Panc1 (cell line): ENCODE results near the gene GOLGA6L10. TPM values are rescaled to one million over a fixed set of nuclear protein-coding genes. Genes with fewer than 3 reads are reported as not detected.
"Not testable (repeated sequence)": the region's sequence is repeated elsewhere in the genome, so short reads cannot be mapped to it uniquely, and the experiment has no call there.

Source experiments
- ATAC-seq: fragments of 200-7000 bp; cut with Tn5 transposase; 2 replicates; pipeline ENCODE4 v1.9.1; 2020; ENCODE audit warnings: mild to moderate bottlenecking, moderate library complexity
- BruUV-seq: library from RNA; stranded (reverse); fragments of 400-500 nt; replicated peaks from 2 replicates; lab custom pipeline; 2021; lab: Mats Ljungman, UMichigan
- CTCF ChIA-PET: fragments of 300-600 bp; sonication (Branson Sonifier 250); formaldehyde crosslinking; loops from one replicate; lab custom pipeline; 2022; ENCODE audit warnings: antibody characterized with exemption; lab: Charles Lee
- POLR2A ChIA-PET: fragments of 300-600 bp; sonication (Branson Sonifier 250); formaldehyde crosslinking; loops from one replicate; lab custom pipeline; 2022; ENCODE audit warnings: antibody characterized with exemption; lab: Charles Lee
- DNase-seq: peaks from one replicate; pipeline ENCODE4 v3.0.0-alpha.2; 2010; ENCODE audit warnings: low read depth, low spot score
- H3K27ac ChIP-seq: 2 replicates; pipeline ENCODE4 v1.5.1; 2011; ENCODE audit warnings: mild to moderate bottlenecking, low read length, inconsistent platforms
- H3K27me3 ChIP-seq: fragments of 200-500 bp; sonication (Bioruptor generic); 2 replicates; pipeline ENCODE4 v1.6.0; 2014; ENCODE audit warnings: low read length, inconsistent platforms; ENCODE audit not compliant: control insufficient read depth, insufficient read depth
- H3K36me3 ChIP-seq: fragments of 200-500 bp; sonication (Bioruptor generic); 2 replicates; pipeline ENCODE4 v1.5.1; 2014; ENCODE audit warnings: inconsistent platforms, mild to moderate bottlenecking, low read length, moderate library complexity; ENCODE audit not compliant: control insufficient read depth, insufficient read depth
- H3K4me1 ChIP-seq: 2 replicates; pipeline ENCODE4 v1.5.1; 2011; ENCODE audit warnings: inconsistent platforms, mild to moderate bottlenecking, low read length, moderate library complexity; ENCODE audit not compliant: control insufficient read depth, insufficient read depth
- H3K4me3 ChIP-seq, 2 experiments: 2 replicates each; pipeline ENCODE4 v1.5.1; 2011 to 2012; ENCODE audit warnings: low read depth in 2 of 2, low read length in 2 of 2, mild to moderate bottlenecking in 2 of 2, inconsistent platforms in 1 of 2, moderate library complexity in 1 of 2
- H3K9me3 ChIP-seq: fragments of 200-500 bp; sonication (Bioruptor generic); 2 replicates; pipeline ENCODE4 v1.5.1; 2014; ENCODE audit warnings: low read depth, mild to moderate bottlenecking, inconsistent platforms, low read length, moderate library complexity; ENCODE audit not compliant: control insufficient read depth, insufficient read depth
- CTCF ChIP-seq: fragments of 450-650 bp; IDR thresholded peaks from 2 replicates; pipeline ENCODE4 v1.5.1; 2017; ENCODE audit warnings: mild to moderate bottlenecking
- in situ Hi-C: cut with HindIII; loops from 2 replicates; pipeline ENCODE4 v1.10.0; 2016; ENCODE audit warnings: low sequenced_read_pairs, low pct_unique_long_range_greater_than_20kb
- intact Hi-C: fragments of 100-400 bp; cut with micrococcal nuclease; formaldehyde crosslinking; loops from one replicate; pipeline ENCODE4 v1.10.0; 2022; ENCODE audit not compliant: unreplicated experiment
- total RNA-seq: library from RNA; stranded (reverse); gene quantifications from one replicate; pipeline ENCODE4 v1.2.1, GENCODE V29; 2021; ENCODE audit not compliant: unreplicated experiment

GOLGA6L10 gene
- total RNA-seq, 1 experiment from 2014 or later = 3.5 TPM

- H3K27me3 ChIP-seq, CTCF ChIA-PET, H3K4me1 ChIP-seq, H3K9me3 ChIP-seq, ATAC-seq, intact Hi-C loops, in situ Hi-C loops, H3K4me3 ChIP-seq, H3K36me3 ChIP-seq, DNase-seq, BruUV-seq, H3K27ac ChIP-seq, POLR2A ChIA-PET: not testable (repeated sequence)
Observed at GRCh38 chr15:82345176-82345575, 4.1 kb downstream of the GOLGA6L10 start.

DNA sequence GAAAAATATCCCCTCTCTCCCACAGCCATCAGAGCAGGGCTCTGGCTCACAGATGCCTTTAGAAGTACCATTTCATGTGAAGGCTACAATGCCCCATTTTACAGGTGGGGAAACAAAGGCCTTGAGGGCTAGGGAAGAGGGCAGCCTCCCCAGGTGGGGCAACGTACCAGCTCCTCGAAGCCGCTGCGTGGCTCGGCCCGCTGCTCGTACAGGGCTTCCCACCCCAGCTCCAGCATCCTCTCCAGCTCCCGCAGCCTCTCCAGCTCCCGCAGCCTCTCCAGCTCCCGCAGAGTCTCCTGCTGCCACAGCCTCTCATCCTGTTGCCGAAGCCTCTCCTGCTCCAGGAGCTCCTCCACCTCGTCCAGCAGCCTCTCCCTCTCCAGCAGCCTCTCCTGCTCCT lies 4.9 kb downstream of the GOLGA6L10 start:
- BruUV-seq, CTCF ChIA-PET, ATAC-seq: not testable (repeated sequence)

GRCh38 chr15:82343851-82344250 lies 5.4 kb downstream of the GOLGA6L10 start:
- ATAC-seq, DNase-seq, H3K27me3 ChIP-seq, H3K4me3 ChIP-seq, H3K36me3 ChIP-seq, intact Hi-C loops, BruUV-seq, in situ Hi-C loops, H3K4me1 ChIP-seq, CTCF ChIA-PET, H3K27ac ChIP-seq, POLR2A ChIA-PET, H3K9me3 ChIP-seq: not testable (repeated sequence)

More for the DNA sequence above, 4.9 kb downstream of the GOLGA6L10 start:
- H3K36me3 ChIP-seq, H3K27me3 ChIP-seq, H3K4me3 ChIP-seq, intact Hi-C loops, H3K4me1 ChIP-seq, H3K9me3 ChIP-seq, H3K27ac ChIP-seq, POLR2A ChIA-PET, DNase-seq, in situ Hi-C loops: not testable (repeated sequence)

DNA sequence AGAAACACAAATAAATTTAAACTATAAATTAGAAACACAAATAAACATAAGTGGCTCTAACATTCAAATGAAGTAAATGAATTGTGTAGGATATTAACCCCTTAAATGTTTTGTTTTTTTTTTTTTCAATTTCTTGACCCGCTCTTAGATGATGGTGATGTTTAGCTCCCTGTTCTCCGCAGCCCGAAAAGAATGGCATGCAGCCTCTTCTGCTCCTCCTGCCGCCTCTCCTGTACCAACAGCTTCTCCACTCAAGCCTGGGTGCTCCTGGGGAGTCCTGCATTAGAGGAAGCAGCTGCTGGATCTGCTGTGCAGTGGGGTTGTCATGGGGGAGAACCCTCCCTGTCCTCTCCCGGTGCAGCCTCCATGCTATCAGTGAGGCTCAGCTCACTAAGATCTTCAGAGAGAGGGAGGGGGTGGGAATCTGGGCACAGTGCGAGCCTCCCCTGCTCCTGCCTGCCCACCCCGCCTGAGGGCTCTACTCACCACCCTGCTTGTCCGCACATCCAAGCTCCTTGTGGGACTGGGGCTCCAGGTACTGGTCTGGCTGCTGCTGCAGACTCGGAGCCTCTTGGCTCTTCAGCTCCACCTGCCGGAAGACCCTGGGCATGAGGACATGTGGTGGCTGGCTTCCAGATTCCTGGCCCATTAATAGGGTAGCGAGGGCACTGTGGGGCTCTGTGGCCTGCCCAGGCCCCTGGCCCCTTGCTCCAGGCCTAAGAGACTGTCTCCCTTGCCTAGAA lies 6.5 kb downstream of the GOLGA6L10 start:
- DNase-seq, H3K4me1 ChIP-seq, H3K27ac ChIP-seq, H3K27me3 ChIP-seq, CTCF ChIA-PET, ATAC-seq, H3K36me3 ChIP-seq, BruUV-seq, H3K4me3 ChIP-seq, POLR2A ChIA-PET, in situ Hi-C loops, H3K9me3 ChIP-seq, intact Hi-C loops: not testable (repeated sequence)
- TF ChIP-seq CTCF = peak; percentile 13; the same call in 1 of the 2 replicates

GRCh38 chr15:82338573-82338972 lies 10.7 kb downstream of the GOLGA6L10 start:
- not testable (repeated sequence) for H3K27ac ChIP-seq

DNA sequence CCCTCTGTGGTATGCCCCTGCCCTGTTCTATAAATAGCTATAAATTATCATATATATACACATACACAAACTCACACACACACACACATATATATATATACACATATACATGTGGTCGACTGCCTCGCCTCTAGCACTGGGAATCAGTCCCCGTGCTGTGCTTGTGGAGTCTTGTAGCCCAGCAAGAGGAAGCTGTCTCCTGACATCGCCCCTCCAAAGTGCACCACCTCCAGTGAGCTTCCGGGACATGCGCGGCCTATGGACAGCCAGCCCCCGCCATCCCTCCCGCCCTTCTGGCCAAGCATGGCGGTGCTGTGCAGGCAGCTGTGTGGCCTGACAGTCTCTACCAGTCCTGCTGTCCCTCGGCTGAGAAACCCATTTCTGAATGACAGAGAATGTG lies 11.2 kb downstream of the GOLGA6L10 start:
- H3K4me1 ChIP-seq, in situ Hi-C loops, BruUV-seq, CTCF ChIA-PET, H3K4me3 ChIP-seq, intact Hi-C loops, POLR2A ChIA-PET, ATAC-seq, H3K27me3 ChIP-seq, H3K9me3 ChIP-seq, H3K27ac ChIP-seq, DNase-seq, H3K36me3 ChIP-seq: not testable (repeated sequence)

More at GRCh38 chr15:82338573-82338972, 10.7 kb downstream of the GOLGA6L10 start:
- H3K27me3 ChIP-seq, H3K36me3 ChIP-seq, intact Hi-C loops, H3K4me1 ChIP-seq, in situ Hi-C loops, H3K9me3 ChIP-seq, DNase-seq, BruUV-seq, CTCF ChIA-PET, POLR2A ChIA-PET, ATAC-seq, H3K4me3 ChIP-seq: not testable (repeated sequence)

- intact Hi-C loops, in situ Hi-C loops, H3K9me3 ChIP-seq, CTCF ChIA-PET, POLR2A ChIA-PET, BruUV-seq, H3K4me3 ChIP-seq, H3K27ac ChIP-seq, H3K36me3 ChIP-seq, H3K4me1 ChIP-seq, ATAC-seq, H3K27me3 ChIP-seq, DNase-seq: not testable (repeated sequence)
Observed at GRCh38 chr15:82337051-82337450, 12.2 kb downstream of the GOLGA6L10 start.
